ENCODE data around the gene FAM174C.

The FAM174C gene

GRCh38 chr19:1261798-1262622, 13.3 kb upstream of the FAM174C start:
- peak; percentile 69 for DNase-seq (ENCODE audit: low spot score)

GRCh38 chr19:1262623-1263123, 12.7 kb upstream of the FAM174C start:
- no peak for DNase-seq (ENCODE audit: low spot score)

GRCh38 chr19:1263188-1263587, 12.1 kb upstream of the FAM174C start:
- DNase-seq (ENCODE audit: low spot score): no peak

- no peak for DNase-seq (ENCODE audit: low spot score)
Measured at GRCh38 chr19:1264801-1265614, 10.3 kb upstream of the FAM174C start.

- DNase-seq (ENCODE audit: low spot score): peak; percentile 71
Measured at GRCh38 chr19:1265615-1266128, 9.7 kb upstream of the FAM174C start.

DNA sequence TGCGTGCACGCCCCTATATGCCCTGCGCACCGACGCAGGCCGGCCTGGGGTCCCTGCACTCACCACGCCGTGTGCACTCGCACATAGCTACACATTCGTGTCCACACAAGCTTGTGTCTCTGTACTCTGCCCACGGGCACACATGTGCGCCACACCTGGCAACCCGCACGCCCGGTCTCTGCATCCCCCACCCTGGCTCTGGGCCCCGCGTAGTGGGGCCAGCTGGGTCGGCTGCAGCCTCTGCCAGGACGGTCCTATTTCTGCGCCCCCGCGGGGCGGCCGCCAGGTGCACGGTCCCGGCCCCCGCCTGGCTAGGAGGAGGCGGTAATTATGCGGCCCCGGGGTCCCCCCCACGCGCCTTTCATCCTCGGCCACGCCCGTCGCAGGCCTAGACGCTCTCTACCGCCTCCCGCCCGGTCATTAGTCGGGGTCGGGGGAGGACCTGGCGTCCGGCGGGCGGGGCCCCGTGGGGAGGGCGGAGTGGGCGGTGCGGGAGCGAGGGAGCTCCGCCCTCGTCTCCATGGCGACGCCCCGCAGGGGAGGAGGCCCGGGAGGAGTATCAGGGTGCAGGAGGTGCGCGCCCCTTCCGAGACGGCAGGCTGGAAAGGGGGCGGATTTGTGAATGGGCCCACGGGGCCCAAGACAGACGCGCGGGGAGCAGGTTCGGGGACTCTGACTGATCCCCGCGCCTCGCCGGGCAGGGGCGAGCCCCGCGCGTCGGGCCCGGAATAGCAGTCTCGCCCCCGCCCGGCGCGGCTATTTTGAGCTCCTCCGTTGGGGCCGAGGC, 9.0 kb upstream of the FAM174C start:
- DNase-seq (ENCODE audit: low spot score): peak; percentile 91

DNA sequence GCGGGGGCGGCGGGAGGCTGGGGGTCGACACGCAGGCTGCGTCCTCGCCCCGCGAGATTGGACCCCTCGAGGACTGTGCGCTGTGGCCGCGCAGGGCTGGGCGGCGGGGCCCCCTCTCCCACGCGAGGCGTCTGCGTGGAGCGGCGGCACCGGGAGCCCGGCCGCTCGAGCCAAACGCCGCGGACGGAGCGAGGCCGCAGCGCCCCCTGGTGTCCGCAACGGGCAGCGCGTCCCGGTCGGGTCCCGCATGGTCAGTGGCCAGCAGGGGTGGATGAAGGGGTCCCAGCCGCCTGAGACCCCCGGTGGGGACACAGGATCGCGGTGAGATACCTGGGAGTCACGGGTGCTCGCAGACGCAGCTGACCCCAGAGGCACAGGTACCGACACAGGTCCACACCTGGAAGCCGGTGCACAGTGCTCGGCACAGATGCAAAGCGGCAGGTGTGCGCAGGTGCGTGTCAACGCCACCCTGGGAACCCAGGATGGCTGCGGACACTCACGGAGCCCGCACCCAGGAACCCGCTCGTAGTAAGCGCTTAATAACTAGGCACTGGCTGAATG, 8.3 kb upstream of the FAM174C start:
- peak; percentile 76 for DNase-seq (ENCODE audit: low spot score)

DNA sequence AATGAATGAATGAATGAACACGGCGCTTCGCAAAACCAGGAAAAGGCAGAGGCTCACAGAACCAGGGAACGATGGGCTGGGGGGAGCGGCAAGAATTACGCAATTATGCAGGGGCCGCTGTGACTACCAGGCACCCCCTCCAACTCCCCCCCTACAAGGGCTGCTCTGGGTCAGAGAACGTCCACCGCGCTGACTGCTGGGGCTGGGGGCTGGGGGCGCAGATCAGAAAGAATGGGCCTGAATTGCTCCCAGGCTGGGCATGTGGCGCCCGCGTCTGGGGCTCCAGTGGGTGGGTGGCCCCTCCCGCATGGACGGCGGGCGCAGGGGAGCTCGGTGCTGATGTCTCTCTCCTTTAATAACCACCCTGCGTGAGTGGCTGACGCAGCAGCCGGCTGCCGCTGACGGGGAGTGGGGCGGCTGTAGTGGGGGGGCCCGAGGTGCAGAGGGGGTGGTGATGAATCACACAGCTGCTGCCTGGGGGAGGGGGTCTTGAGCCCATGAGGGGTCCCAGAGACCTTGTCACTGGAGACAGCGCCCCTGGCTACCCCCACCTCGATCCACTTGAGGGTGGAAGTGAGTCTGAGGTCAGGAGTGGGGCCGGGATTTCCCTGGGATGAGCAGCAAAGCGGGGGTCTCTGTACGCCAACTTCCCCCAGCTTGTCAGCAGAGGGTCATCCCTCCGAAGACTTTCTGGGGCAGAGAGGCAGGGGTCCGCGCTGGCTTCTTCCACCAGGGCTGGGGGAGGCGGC, 7.7 kb upstream of the FAM174C start:
- DNase-seq (ENCODE audit: low spot score): no peak

DNA sequence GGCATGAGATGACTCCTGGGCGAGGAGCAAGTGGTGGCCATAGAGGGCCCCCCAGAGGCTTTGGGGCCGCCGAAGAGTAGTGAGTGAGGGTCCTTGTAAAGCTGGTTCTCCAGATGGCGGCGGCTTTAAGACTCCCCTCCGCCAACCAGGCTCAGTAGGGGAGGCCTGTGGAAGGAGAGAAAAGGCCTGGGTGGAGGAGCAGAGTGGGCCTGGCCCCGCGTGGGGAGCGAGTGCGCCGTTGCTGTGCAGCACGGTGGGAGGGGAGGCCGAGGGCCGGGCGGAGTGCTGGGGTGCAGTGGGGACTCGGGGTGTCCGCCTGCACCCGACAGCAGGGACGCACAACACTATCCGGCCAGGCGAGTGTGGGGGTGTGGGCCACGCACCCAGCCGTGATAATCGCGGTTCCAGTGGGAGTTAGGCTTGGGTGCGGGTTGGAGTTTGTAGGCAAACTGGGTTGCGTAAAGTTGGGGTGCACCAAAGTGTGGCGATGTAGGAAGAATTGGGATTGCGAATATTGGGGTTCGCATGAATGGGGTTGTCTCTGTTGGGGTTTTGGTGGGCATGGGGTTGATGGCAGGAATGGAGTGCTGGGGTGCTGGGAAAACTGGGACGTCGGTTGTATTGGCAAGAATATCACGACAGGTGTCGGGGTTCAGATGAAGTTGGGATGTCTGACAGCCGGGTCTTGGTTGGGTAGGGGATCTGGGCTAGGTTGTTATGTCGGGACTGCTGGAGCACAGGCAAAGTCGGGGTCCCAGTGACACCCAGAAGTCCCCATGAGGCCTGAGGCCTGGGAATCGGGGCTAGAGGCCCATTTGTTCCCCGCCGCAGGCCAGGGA, 6.9 kb upstream of the FAM174C start:
- no peak for DNase-seq (ENCODE audit: low spot score)

DNA sequence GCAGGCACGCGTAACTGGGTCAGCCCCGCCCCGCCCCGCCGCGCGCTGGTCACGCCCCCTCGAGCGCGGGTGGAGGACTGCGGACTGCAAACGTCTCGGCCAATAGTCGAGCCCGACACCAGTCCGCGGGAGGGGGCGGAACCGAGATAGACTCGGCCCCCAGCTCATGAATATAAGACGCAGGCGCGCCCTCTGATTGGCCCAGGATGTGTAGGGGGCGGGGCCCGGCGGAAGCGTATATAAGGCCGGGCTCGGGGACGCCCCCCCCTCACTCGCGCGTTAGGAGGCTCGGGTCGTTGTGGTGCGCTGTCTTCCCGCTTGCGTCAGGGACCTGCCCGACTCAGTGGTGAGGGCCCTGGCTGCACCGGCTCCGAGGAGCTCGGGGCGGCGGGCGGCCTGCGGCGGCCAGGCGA, 6.3 kb upstream of the FAM174C start, which contains the start of gene CIRBP:
CIRBP (plus strand) TSS at position 268 of the 413 bp plus-strand sequence. CDS start 1,602 bp downstream, outside the sequence.
- peak; percentile 99 for DNase-seq (ENCODE audit: low spot score)

DNA sequence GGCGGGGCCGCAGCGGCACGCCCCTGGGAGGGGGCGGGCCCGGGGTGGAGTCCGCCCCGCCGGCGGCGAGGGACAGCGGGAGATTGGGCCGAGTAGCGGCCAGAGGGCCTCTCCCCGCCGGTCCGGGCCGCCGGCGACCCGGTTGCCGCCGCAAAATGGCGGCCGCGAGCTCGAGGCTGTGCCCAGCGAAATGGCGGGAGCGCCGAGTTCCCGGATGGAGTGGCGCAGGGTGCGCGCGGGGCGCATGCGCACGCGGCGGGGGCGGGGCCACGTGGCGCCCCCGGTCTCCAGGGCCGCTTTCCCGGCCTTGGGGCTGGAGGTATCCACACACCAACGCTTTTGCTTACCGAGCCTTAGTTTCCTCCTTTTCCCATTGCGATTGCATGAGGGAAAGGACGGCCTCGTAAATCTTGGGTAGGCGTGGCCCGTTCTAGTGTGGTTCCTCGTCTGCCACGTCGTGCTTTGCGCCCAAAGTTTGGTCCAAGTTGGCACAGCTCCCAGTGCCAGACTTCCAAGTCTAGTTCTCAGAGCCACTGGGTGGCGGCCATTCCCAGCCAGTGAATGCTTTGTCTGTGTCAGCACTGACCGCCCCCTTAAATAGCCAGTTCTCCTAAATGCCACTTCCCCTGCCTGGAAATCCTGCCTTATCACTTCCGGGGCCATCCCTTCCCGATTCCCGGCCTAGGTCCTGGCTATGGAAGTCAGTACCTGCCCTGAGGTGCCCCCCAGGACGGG, 5.7 kb upstream of the FAM174C start:
- DNase-seq (ENCODE audit: low spot score): peak; percentile 87

GRCh38 chr19:1270213-1270853, 5.0 kb upstream of the FAM174C start:
- no peak for DNase-seq (ENCODE audit: low spot score)

- no peak for DNase-seq (ENCODE audit: low spot score)
Measured at GRCh38 chr19:1270854-1271527, 4.3 kb upstream of the FAM174C start.

DNA sequence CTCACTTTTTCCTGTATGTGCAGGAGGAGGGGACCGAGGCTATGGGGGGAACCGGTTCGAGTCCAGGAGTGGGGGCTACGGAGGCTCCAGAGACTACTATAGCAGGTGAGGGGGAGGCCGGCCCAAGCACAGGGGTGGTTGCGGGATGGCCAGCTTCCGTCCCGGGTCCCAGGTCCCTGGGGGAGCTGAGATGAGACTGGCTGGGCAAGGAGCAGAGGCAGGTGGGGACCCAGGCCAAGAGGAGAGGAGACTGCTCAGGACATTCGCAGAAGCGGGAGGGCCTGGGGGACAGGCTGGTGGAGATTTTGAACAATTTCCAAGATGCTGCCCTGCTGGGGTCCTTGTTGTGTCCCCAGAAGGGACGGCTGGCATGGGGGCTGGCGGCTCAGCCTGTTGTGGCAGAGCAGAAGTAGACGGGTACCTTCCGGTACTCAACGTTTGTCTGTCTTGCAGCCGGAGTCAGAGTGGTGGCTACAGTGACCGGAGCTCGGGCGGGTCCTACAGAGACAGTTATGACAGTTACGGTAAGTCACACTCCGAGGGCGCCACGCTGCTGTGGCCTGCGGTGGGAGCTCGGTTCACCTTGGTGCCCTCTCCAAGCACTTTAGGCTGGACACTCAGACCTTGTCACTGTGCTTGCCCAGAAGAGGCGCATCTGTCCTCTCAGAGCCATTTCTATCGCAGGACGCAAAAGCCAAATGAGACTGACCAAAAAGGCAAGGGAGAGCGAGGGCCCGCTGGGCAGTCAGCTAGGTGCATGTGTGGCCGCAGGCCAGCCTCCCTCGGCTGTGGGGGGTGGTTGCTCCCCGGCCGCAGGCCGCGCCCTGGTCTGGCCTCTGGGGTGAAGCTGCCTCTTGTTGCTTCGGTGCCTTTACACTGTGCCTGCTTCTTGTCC, 3.6 kb upstream of the FAM174C start:
- no peak for DNase-seq (ENCODE audit: low spot score)

GRCh38 chr19:1272423-1273262, 2.7 kb upstream of the FAM174C start:
- DNase-seq (ENCODE audit: low spot score): no peak

Data from hematopoietic multipotent progenitor cell treated with erythropoietin and hydrocortisone succinate and interleukin-3 and kit ligand, for 15 days (in vitro differentiated cells).